GM10266 (cell line): ENCODE measurements around the gene MANF.

Experiments used
- DNase-seq: peaks from one replicate; pipeline ENCODE4 v3.0.0; 2012; ENCODE audit errors: extremely low spot score
- TF ChIP-seq, protein P1 (sequence below): IDR thresholded peaks from 2 replicates; pipeline ENCODE4 v1.5.1; 2012; ENCODE audit warnings: mild to moderate bottlenecking, low read depth; ENCODE audit not compliant: control insufficient read depth, insufficient read depth; ENCODE audit errors: missing control alignments

The MANF gene

DNA sequence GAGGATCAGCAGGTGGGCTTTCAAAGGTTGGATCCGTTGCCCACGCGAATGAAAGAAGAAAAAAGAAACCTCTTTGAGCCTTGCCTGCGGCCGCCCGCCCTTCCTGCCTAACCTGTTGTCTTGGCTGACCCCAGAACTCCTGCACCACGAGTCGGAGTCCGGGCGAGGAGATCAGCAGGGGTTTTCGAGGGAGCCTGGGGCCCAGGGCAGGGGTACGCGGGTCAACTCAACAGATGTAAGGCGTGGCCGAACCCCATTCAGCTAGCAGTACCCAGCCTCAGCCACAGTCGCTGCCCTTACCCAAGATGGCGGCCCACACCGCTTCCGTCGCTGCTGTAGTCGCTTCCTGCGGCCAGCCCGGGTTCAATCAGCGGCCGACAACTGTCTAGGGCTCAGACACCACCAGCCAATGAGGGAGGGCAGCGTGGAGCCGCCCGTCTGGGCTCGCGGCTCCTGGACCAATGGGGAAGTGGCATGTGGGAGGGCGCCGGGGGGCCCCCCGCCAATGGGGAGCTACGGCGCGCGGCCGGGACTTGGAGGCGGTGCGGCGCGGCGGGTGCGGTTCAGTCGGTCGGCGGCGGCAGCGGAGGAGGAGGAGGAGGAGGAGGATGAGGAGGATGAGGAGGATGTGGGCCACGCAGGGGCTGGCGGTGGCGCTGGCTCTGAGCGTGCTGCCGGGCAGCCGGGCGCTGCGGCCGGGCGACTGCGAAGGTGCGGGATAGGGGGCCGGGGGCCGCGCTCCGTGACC is at the start of gene MANF:
Gene MANF (plus strand): TSS at position 566 of the 748 bp plus-strand sequence. CDS start 52 bp downstream, at position 618.
- TF ChIP-seq, protein P1, sequence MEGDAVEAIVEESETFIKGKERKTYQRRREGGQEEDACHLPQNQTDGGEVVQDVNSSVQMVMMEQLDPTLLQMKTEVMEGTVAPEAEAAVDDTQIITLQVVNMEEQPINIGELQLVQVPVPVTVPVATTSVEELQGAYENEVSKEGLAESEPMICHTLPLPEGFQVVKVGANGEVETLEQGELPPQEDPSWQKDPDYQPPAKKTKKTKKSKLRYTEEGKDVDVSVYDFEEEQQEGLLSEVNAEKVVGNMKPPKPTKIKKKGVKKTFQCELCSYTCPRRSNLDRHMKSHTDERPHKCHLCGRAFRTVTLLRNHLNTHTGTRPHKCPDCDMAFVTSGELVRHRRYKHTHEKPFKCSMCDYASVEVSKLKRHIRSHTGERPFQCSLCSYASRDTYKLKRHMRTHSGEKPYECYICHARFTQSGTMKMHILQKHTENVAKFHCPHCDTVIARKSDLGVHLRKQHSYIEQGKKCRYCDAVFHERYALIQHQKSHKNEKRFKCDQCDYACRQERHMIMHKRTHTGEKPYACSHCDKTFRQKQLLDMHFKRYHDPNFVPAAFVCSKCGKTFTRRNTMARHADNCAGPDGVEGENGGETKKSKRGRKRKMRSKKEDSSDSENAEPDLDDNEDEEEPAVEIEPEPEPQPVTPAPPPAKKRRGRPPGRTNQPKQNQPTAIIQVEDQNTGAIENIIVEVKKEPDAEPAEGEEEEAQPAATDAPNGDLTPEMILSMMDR: no peak
- DNase-seq: peak; percentile 100

DNA sequence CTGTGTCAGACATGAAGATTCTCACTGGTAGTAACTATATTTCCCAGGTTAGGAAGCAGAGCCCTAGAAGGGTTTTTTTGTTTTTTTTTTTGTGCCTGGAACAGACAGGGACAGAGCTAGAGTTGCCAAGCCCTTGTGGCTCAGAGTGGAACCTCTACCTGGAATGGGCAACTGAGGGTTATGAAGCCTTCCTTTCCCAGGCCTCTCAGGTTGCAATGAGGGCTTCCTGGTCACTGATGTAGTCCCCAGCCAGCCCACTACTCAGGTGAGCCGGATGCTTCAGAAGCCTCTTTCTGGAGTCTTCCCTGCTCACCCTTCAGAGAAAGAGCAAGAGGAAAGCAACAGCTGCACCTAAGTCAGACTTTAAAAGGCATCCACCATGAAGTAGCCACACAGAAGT is 48.8 kb upstream of the MANF start:
- TF ChIP-seq, protein P1: no peak
- DNase-seq: no peak

DNA sequence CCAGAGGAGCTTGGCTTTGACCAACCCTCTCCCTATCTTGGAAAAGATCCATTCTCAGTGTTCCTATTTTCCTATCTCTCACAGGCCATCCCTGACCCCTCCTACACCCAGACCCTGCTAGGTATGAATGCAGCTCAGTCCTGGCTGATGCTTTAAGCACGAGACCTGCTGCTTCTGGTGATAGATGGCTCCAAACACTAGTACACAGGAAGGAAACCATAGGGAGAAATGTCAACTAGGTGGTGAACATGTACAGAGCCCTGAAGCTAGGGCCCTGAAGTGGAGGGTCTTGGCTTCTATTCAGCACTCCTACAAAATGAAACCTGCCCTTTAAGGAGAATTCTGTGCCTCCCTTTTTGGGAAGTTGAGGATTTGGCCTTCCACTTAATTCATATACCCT is 47.4 kb upstream of the MANF start:
- TF ChIP-seq, protein P1: no peak
- DNase-seq: no peak

DNA sequence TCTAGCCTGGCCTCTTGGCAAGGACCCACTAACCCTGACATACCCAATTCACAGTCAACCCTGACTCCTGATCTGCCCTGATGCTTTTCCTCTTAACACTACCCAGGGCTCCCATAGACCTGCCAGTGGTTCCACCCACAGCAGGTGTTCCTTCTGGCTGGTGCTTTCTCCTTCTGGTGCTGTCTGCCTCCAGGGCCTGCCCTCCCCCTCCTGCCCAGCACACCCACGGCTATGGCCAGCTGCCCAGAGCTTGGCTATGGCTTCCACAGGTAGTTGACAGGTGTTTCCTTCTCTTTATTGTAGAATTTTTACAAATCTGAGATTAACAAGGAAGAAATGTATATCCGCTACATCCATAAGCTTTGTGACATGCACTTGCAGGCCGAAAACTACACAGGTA is 46.5 kb upstream of the MANF start:
- TF ChIP-seq, protein P1: no peak
- no peak for DNase-seq

DNA sequence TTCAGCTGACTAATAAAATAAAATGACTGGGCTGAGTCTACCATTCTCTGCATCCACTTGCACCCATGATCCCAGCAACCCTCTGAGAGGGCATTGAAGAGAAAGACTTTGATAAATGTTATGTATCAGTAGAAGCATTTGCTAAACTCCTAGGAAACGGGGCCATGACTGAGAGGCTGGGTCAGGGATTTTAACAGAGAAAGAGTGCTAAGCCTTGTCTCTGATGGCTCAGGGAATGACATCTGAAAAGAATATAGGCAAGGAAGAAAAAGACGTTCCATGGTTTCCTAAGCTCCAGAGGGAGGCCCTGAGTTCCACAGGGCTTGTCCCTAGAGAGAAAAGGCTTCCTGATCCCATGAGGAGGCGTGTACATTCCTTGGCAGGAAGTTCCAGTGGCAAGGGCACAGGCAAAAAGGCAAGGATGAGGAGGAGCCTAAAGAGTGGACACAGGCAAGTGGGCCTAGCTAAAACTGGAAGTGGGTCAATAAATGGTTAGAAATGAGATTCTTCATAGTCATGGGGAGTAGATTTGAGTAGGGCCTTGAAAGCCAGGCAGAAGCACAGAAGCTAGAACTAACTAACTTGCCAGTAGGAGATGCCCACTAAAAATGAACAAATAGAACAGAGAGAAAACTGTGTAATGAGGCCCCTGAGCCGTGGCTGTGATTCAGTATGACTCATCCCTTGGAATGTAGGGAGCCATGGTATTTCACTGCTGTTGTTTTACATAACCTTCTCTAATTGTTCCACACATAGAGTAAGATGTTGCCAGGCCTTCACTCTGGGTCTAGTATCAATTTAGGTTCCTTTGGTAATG is 44.9 kb upstream of the MANF start:
- DNase-seq: no peak
- TF ChIP-seq, protein P1: no peak

DNA sequence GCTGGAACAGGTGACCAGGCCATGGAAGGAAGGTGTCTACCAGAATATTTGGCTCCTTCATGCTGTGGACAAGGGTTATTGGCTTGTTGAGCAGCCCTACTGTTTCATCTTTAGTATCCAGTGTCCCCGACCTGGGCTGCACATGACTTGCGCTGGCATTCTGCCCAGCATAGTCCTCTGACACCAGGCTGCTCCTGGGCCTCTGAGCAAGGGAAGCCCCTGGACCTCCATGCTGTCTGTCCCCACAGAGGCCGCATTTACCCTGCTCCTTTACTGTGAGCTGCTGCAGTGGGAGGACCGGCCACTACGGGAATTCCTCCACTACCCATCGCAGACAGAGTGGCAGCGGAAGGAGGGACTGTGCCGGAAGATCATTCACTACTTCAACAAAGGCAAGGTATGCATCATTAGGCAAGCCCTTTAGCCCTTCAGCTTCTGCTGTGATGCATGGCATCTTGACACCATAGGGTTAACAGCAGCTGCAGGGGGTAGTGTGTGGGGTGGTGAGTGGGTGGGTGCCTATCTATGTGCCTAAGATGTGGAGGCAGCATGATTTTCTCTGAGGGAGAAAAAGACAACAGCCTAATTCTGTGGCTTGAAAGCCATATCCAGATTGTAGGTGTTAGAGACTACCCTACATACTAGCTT is 44.0 kb upstream of the MANF start:
- no peak for DNase-seq
- TF ChIP-seq, protein P1: no peak
